Heart right ventricle (tissue), 16 donors: ENCODE data around the gene LIMCH1. TPM values are rescaled to one million over a fixed set of nuclear protein-coding genes. Genes with fewer than 3 reads are reported as not detected.
A peak's percentile ranks its signal among the peaks of the same experiment; 100 is the strongest.

ENCODE experiments used
- ATAC-seq, 8 donors: fragments of 200-7000 bp; cut with Tn5 transposase; one replicate each; pipeline ENCODE4 v1.9.1; 2020; ENCODE audit warnings: mild to moderate bottlenecking in 8 of 8, moderate library complexity in 8 of 8, moderate number of reproducible peaks in 1 of 8
- DNase-seq, 2 donors: peaks; one replicate each; pipeline ENCODE4 v3.0.0-alpha.2; 2020
- H3K27ac ChIP-seq, 10 donors: fragments of 200-600 bp; sonication (generic) in 2 of 10; one replicate each; pipeline versions ENCODE4 v1.5.0 to v1.8.0; 2020 to 2022; ENCODE audit warnings: mild to moderate bottlenecking in 3 of 10
- H3K27me3 ChIP-seq, 7 donors: fragments of 200-600 bp; one replicate each; pipeline ENCODE4 v1.8.0; 2021 to 2022; ENCODE audit warnings: mild to moderate bottlenecking in 2 of 7
- H3K36me3 ChIP-seq, 9 donors: fragments of 200-600 bp; sonication (generic) in 1 of 9; one replicate each; pipeline versions ENCODE4 v1.5.0 to v1.8.0; 2020 to 2022; ENCODE audit warnings: mild to moderate bottlenecking in 2 of 9
- H3K4me1 ChIP-seq, 9 donors: fragments of 200-600 bp; sonication (generic) in 1 of 9; one replicate each; pipeline versions ENCODE4 v1.5.0 to v1.8.0; 2020 to 2022; ENCODE audit warnings: mild to moderate bottlenecking in 4 of 9
- H3K4me3 ChIP-seq, 10 donors: fragments of 200-600 bp; sonication (generic) in 2 of 10; one replicate each; pipeline versions ENCODE4 v1.5.0 to v1.8.0; 2020 to 2022; ENCODE audit warnings: mild to moderate bottlenecking in 7 of 10, moderate library complexity in 2 of 10
- H3K9me3 ChIP-seq, 11 donors: fragments of 200-600 bp in 10 of 11; sonication (generic) in 2 of 11; one replicate each; pipeline versions ENCODE4 v1.5.0 to v1.8.0; 2013 to 2022; ENCODE audit warnings: mild to moderate bottlenecking in 2 of 11, control low read depth in 1 of 11, moderate library complexity in 1 of 11
- WGBS, 2 donors: extraction: QIAGEN DNeasy Blood & Tissue Kit; methylation state at CpG; one replicate each; pipeline ENCODE4 v1.1.7; 2013; ENCODE audit warnings: inconsistent platforms in 1 of 2; 5-methylcytosine and 5-hydroxymethylcytosine counted together
- intact Hi-C, 10 donors: fragments of 100-400 bp; cut with DNase I; formaldehyde crosslinking; loops; one replicate each; pipeline versions ENCODE4 v1.11.1 to v1.14.2; 2022
- polyA plus RNA-seq, 2 donors: library from polyadenylated mRNA; stranded (reverse); fragments of 200-250 nt; gene quantifications; one replicate each; pipeline ENCODE4 v1.2.3, GENCODE V29; 2013
- total RNA-seq, 10 donors: library from RNA; stranded (reverse); fragmentation: NEBNext Ultra II Directional in 3 of 10; extraction: Animal tissue kit (Norgen Biotek cat#: 25700) in 3 of 10; gene quantifications; one replicate each; pipeline versions ENCODE4 v1.2.1 to v1.2.4, GENCODE V29; 2021 to 2023
- TF ChIP-seq, protein P1 (sequence below), 9 donors: fragments of 200-600 bp; sonication (generic) in 2 of 9; IDR thresholded peaks; one replicate each; pipeline versions ENCODE4 v1.5.0 to v1.8.0; 2021 to 2022; ENCODE audit warnings: antibody characterized with exemption in 9 of 9, mild to moderate bottlenecking in 5 of 9, moderate library complexity in 1 of 9
- donor health status: Arrhythmogenic right ventricular cardiomyopathy.
- donor health status: ischemic (EF 13 %, LVEDD 7.1; RV severe dilation, severe dysfunction).
- donor health status: healthy with polysubstance abuse.
- donor health status: DM: no; HTN: yes; CAD: no.
- donor health status: DM: no; HTN: no; CAD: no.
- donor health status: ischemic (EF 25% LVEDD 6.9; RV normal size, moderate dysfunction).
- donor health status: ischemic (EF 25% LVEDD 5.7; RV mildly dilated, moderate dysfunction).
- donor health status: healthy.
- donor health status: DM: yes; HTN: yes; CAD: no.
- donor health status: Ischemic cardiomyopathy.
- donor health status: ischemic (EF 35%, LVEDD 5.7; RV mildly dilated, moderate dysfunction).
- donor health status: nonischemic (EF 11% LVEDD 7.7; RV severe dilation, severe dysfunction).
- donor health status: DM: yes; HTN: yes; CAD: no.
- donor health status: PGD.
- donor health status: ischemic (EF 29% LVEDD 5.4; RV normal size, mild dysfunction).
- donor health status: nonischemic (EF 23%, LVEDD 6.1; RV moderate dilation, normal function).

The LIMCH1 gene
- total and polyA plus RNA-seq, 12 donors, result 28.4 to 410 (median 280) TPM

- no peaks in the 10 kb centered on the region for H3K27me3 ChIP-seq
- intact Hi-C loops, result no loop called here
- H3K4me3 ChIP-seq, result no peak overlapping the region
- 66 to 70% methylated on average over 3 of the region's 3 CpGs for WGBS, 2 donors
- H3K27ac ChIP-seq, result peak overlapping the region in 1 of 10 donors; percentile 10
- no peak for DNase-seq
- no peaks in the 10 kb centered on the region for H3K9me3 ChIP-seq
- H3K4me1 ChIP-seq, result peaks cover 2 to 53% (median 38%) of the 10 kb centered on the region in 9 donors
- ATAC-seq, result no peak
- H3K36me3 ChIP-seq, result peaks cover 0 to 36% (median 0%) of the 10 kb centered on the region in 9 donors
- TF ChIP-seq, protein P1, sequence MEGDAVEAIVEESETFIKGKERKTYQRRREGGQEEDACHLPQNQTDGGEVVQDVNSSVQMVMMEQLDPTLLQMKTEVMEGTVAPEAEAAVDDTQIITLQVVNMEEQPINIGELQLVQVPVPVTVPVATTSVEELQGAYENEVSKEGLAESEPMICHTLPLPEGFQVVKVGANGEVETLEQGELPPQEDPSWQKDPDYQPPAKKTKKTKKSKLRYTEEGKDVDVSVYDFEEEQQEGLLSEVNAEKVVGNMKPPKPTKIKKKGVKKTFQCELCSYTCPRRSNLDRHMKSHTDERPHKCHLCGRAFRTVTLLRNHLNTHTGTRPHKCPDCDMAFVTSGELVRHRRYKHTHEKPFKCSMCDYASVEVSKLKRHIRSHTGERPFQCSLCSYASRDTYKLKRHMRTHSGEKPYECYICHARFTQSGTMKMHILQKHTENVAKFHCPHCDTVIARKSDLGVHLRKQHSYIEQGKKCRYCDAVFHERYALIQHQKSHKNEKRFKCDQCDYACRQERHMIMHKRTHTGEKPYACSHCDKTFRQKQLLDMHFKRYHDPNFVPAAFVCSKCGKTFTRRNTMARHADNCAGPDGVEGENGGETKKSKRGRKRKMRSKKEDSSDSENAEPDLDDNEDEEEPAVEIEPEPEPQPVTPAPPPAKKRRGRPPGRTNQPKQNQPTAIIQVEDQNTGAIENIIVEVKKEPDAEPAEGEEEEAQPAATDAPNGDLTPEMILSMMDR (IDR thresholded peaks at IDR 0.05), result no peak
Measured at GRCh38 chr4:41602886-41603498, 65.0 kb downstream of the LIMCH1 start.

DNA sequence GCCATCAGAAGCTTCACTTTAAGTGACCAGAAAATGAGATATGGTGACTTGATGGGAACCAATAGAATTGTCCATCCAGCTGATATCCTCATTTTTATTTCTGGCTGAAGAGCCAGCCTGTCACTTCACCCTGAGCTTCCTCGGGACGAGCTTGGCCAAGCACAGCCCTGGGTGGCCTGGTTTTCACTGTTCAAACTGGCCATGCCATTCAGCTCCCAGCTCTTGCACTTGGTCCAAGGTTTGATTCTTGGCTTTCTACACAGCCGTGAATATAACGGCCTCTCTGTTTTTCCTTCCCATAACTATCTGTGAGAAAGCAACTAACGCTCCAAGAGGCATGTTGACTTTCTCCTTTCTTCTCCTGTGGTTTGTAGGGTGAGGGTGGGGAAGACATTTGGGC, 71.9 kb downstream of the LIMCH1 start:
- Histone ChIP-seq H3K9me3 (no peaks in the 10 kb centered on the region), H3K4me3 (no peak overlapping the region), H3K4me1 (peaks cover 6 to 44% (median 32%) of the 10 kb centered on the region in 9 donors), H3K27ac (peak overlapping the region in 2 of 10 donors; percentile 18 to 48), H3K36me3 (peaks cover 0 to 55% (median 0%) of the 10 kb centered on the region in 9 donors), H3K27me3 (no peaks in the 10 kb centered on the region)
- DNase-seq (no peak), ATAC-seq (no peak)
- TF ChIP-seq, protein P1 (IDR thresholded peaks at IDR 0.05), result no peak
- intact Hi-C loops, result loop anchor here in 4 of 10 donors (5.0 to 10.0 kb wide), 3 partner anchors 38 to 245 kb away; partner anchors contain the start of gene LIMCH1 (in 3 of the 4)
- WGBS, 2 donors, result 76 to 81% methylated on average over 5 of the region's 5 CpGs

DNA sequence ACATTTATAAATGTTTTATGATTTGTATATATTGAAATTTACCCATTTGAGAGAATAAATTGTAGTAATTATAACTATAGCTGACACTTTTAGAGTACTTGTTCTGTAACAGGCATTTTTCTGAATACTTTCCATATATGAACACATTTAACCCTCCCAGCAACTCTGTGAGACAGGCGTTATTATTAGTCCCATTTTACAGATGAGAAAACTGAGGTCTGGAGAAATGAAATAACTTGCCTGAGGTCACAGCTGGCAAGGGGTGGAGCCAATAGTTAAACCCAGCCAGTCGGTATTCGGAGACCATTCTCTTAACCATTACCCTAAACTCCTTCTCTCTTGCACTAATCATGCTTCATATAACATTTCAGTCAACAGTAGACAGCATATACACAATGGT, 72.5 kb downstream of the LIMCH1 start:
- Histone ChIP-seq H3K36me3 (peaks cover 0 to 56% (median 0%) of the 10 kb centered on the region in 9 donors), H3K27me3 (no peaks in the 10 kb centered on the region), H3K4me1 (peaks cover 6 to 44% (median 32%) of the 10 kb centered on the region in 9 donors), H3K27ac (peak overlapping the region in 1 of 10 donors; percentile 48), H3K9me3 (no peaks in the 10 kb centered on the region), H3K4me3 (no peak overlapping the region)
- 95 to 96% methylated on average over 3 of the region's 3 CpGs for WGBS, 2 donors
- intact Hi-C loops, result loop anchor here in 4 of 10 donors (5.0 to 10.0 kb wide), 3 partner anchors 38 to 246 kb away; partner anchors contain the start of gene LIMCH1 (in 3 of the 4)
- TF ChIP-seq, protein P1 (IDR thresholded peaks at IDR 0.05), result no peak
- DNase-seq (no peak), ATAC-seq (no peak)

GRCh38 chr4:41611124-41611838, 73.3 kb downstream of the LIMCH1 start:
- no peak overlapping the region for H3K4me3 ChIP-seq
- peaks cover 0 to 56% (median 0%) of the 10 kb centered on the region in 9 donors for H3K36me3 ChIP-seq
- peaks cover 6 to 44% (median 32%) of the 10 kb centered on the region in 9 donors for H3K4me1 ChIP-seq
- DNase-seq (no peak), ATAC-seq (no peak)
- no peaks in the 10 kb centered on the region for H3K9me3 ChIP-seq
- peak overlapping the region in 9 of 10 donors; percentile 25 to 82 (median 73) for H3K27ac ChIP-seq
- H3K27me3 ChIP-seq, result no peaks in the 10 kb centered on the region
- intact Hi-C loops, result loop anchor here in 4 of 10 donors (5.0 to 10.0 kb wide), 3 partner anchors 39 to 246 kb away; partner anchors contain the start of gene LIMCH1 (in 3 of the 4)
- WGBS, 2 donors, result 83 to 90% methylated on average over 1 of the region's 1 CpG
- TF ChIP-seq, protein P1 (IDR thresholded peaks at IDR 0.05), result no peak
